Esophagus squamous epithelium (tissue), 4 donors: ENCODE data around the gene AMDHD1.

Experiments used
- CTCF ChIP-seq, 6 experiments: fragments of 450-650 bp in 4 of 6; fragments of 200-600 bp in 2 of 6; sonication (generic) in 2 of 6; IDR thresholded peaks; one replicate each; pipeline ENCODE4 v1.5.1; 2016 to 2019; ENCODE audit warnings: antibody characterized with exemption in 6 of 6, mild to moderate bottlenecking in 4 of 6, moderate library complexity in 4 of 6
- POLR2A ChIP-seq, 4 donors: fragments of 450-650 bp; IDR thresholded peaks; one replicate each; pipeline ENCODE4 v1.6.1; 2017; ENCODE audit warnings: antibody characterized with exemption in 4 of 4, mild to moderate bottlenecking in 4 of 4, moderate library complexity in 3 of 4

GRCh38 chr12:95944108-95944704 is 1.1 kb downstream of the AMDHD1 start:
- TF ChIP-seq CTCF (IDR thresholded peaks at IDR 0.05) (no peak), POLR2A (IDR thresholded peaks at IDR 0.05) (no peak)
